Activated naive CD4-positive, alpha-beta T cell treated with anti-CD3 and anti-CD28 coated beads, Interleukin-2, amount 10 ng/mL, durations not matched to agents 5 hours and 36 hours (primary cell): ENCODE results near the gene PCBP1. TPM values are rescaled to one million over a fixed set of nuclear protein-coding genes. Genes with fewer than 3 reads are reported as not detected.

ENCODE experiments used
- total RNA-seq, 2 experiments: library from RNA; stranded (reverse); gene quantifications; one replicate each; pipeline ENCODE4 v1.2.3, GENCODE V29; 2021

The PCBP1 gene
- total RNA-seq = 100 to 1,000 TPM; 522 to 525 TPM

DNA sequence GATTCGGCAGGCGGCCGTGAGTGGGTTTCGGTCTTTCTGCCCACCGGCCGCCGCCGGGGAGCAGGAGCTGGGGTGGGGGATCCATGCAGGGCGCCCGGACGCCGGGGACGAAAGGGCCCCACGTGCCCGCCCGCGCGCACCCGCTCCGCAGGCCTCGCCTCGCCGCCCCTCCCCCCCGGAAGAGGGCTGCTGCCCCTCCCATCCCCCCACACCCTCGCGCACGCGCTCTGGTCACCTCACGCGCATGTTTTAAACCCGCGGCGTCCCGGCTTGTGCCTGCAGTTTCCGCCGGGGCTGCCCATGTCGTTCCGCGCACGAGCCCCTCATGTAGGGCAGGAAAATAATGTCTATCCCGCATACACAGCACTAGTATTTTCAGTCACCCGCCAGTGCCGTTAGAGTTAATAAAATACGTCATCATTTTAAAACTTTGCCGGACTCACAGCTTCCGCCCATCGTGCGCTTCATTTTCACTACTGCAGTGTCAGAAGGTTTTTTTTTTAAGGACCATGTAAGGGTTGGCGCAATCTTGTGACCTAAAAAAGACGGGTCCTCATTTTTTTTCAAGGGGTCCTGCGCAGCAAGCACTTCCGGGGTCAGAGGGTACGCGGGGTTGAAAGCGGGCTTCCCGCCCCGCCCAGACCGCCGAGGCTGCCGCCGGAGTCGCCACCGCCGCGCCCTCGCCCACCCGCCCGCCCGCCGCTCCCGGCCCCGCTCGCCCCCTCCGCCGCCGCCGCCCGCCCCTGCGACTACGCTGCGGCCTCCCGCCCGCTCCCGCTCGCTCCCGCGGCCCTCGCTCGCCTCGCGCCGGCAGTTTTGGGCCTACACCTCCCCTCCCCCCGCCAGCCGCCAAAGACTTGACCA lies at the start of gene PCBP1:
PCBP1 (plus strand) TSS at position 640 of the 864 bp plus-strand sequence. CDS start 267 bp downstream, outside the sequence.

Other genes with a start within 250 kb of the PCBP1 start
- 10 to 100 TPM; 48.3 to 49.4 TPM for gene SNRNP27, start 193.5 kb upstream of the PCBP1 start, total RNA-seq
- gene MXD1, start 172.4 kb upstream of the PCBP1 start, total RNA-seq = 10 to 100 TPM; 22.5 to 23.6 TPM
- gene ASPRV1, start 125.8 kb upstream of the PCBP1 start, total RNA-seq = 1 to 10 TPM; 1.2 to 1.3 TPM
- gene C2orf42, start 103.5 kb downstream of the PCBP1 start, total RNA-seq = 10 to 100 TPM; 24.8 to 29.7 TPM
- 100 to 1,000 TPM; 139 to 147 TPM for gene TIA1, start 161.2 kb downstream of the PCBP1 start, total RNA-seq
- gene PCYOX1, start 170.7 kb downstream of the PCBP1 start, total RNA-seq = 10 to 100 TPM; 17.3 to 20.7 TPM
- 100 to 1,000 TPM; 257 to 262 TPM for gene SNRPG, start 206.3 kb downstream of the PCBP1 start, total RNA-seq
- gene FAM136A, start 214.6 kb downstream of the PCBP1 start, total RNA-seq = 10 to 100 TPM; 33.5 to 36.9 TPM